Mucosa of stomach (tissue), 1 donor: ENCODE measurements around the gene AFDN.

ENCODE experiments used
- H3K27me3 ChIP-seq: one replicate; pipeline ENCODE4 v1.7.0; 2013; ENCODE audit warnings: mild to moderate bottlenecking, low read length; ENCODE audit not compliant: control insufficient read depth, insufficient read depth
- H3K36me3 ChIP-seq: one replicate; pipeline ENCODE4 v1.7.0; 2013; ENCODE audit warnings: low read length; ENCODE audit not compliant: control insufficient read depth, insufficient read depth
- H3K4me1 ChIP-seq: one replicate; pipeline ENCODE4 v1.7.0; 2013; ENCODE audit warnings: mild to moderate bottlenecking, low read length; ENCODE audit not compliant: control insufficient read depth, insufficient read depth
- H3K4me3 ChIP-seq: one replicate; pipeline ENCODE4 v1.7.0; 2013; ENCODE audit warnings: low read length
- H3K9ac ChIP-seq: one replicate; pipeline ENCODE4 v1.7.0; 2013; ENCODE audit warnings: mild to moderate bottlenecking, low read length, moderate library complexity
- H3K9me3 ChIP-seq: one replicate; pipeline ENCODE4 v1.7.0; 2013; ENCODE audit warnings: mild to moderate bottlenecking, low read length, moderate library complexity; ENCODE audit not compliant: control insufficient read depth
- donor health status: Pancreatic carcinoma.

AFDN gene

GRCh38 chr6:167826230-167826895 lies 348 bp upstream of the AFDN start:
- Histone ChIP-seq H3K27me3 (peaks cover 9% of the 10 kb centered on the region), H3K9me3 (no peaks in the 10 kb centered on the region), H3K4me1 (peaks cover 35% of the 10 kb centered on the region), H3K9ac (peak overlapping the region; percentile 86), H3K36me3 (no peaks in the 10 kb centered on the region), H3K4me3 (peak overlapping the region; percentile 92)

- peaks cover 9% of the 10 kb centered on the region for H3K27me3 ChIP-seq
- peaks cover 48% of the 10 kb centered on the region for H3K4me1 ChIP-seq
These were observed 1.0 kb downstream of the AFDN start for GRCh38 chr6:167827583-167828324.

GRCh38 chr6:167828325-167828956 lies 1.7 kb downstream of the AFDN start:
- peak overlapping the region; percentile 84 for H3K9ac ChIP-seq
- peaks cover 53% of the 10 kb centered on the region for H3K4me1 ChIP-seq
- peak overlapping the region; percentile 61 for H3K4me3 ChIP-seq
- H3K9me3 ChIP-seq: no peaks in the 10 kb centered on the region
- peaks cover 9% of the 10 kb centered on the region for H3K27me3 ChIP-seq
- H3K36me3 ChIP-seq: no peaks in the 10 kb centered on the region

More at GRCh38 chr6:167827583-167828324, 1.0 kb downstream of the AFDN start:
- Histone ChIP-seq H3K9ac (peak overlapping the region; percentile 84), H3K4me3 (peak overlapping the region; percentile 61), H3K9me3 (no peaks in the 10 kb centered on the region), H3K36me3 (no peaks in the 10 kb centered on the region)

GRCh38 chr6:167829513-167829912 lies 2.8 kb downstream of the AFDN start:
- Histone ChIP-seq H3K9ac (no peak overlapping the region), H3K4me1 (peaks cover 53% of the 10 kb centered on the region), H3K9me3 (no peaks in the 10 kb centered on the region), H3K27me3 (peaks cover 9% of the 10 kb centered on the region), H3K36me3 (no peaks in the 10 kb centered on the region), H3K4me3 (no peak overlapping the region)

- peaks cover 42% of the 10 kb centered on the region for H3K4me1 ChIP-seq
- H3K27me3 ChIP-seq: no peaks in the 10 kb centered on the region
- no peak overlapping the region for H3K9ac ChIP-seq
- H3K4me3 ChIP-seq: no peak overlapping the region
- no peaks in the 10 kb centered on the region for H3K9me3 ChIP-seq
- no peaks in the 10 kb centered on the region for H3K36me3 ChIP-seq
These were observed 4.6 kb downstream of the AFDN start for GRCh38 chr6:167831281-167831828.

GRCh38 chr6:167832497-167833395 lies 6.0 kb downstream of the AFDN start:
- H3K4me3 ChIP-seq: no peak overlapping the region
- peaks cover 42% of the 10 kb centered on the region for H3K4me1 ChIP-seq
- no peaks in the 10 kb centered on the region for H3K27me3 ChIP-seq
- H3K9ac ChIP-seq: no peak overlapping the region
- H3K9me3 ChIP-seq: no peaks in the 10 kb centered on the region
- H3K36me3 ChIP-seq: no peaks in the 10 kb centered on the region

- H3K9me3 ChIP-seq: no peaks in the 10 kb centered on the region
- no peaks in the 10 kb centered on the region for H3K27me3 ChIP-seq
- H3K4me3 ChIP-seq: no peak overlapping the region
- H3K36me3 ChIP-seq: no peaks in the 10 kb centered on the region
- H3K4me1 ChIP-seq: peaks cover 40% of the 10 kb centered on the region
- H3K9ac ChIP-seq: no peak overlapping the region
These were observed 6.7 kb downstream of the AFDN start for GRCh38 chr6:167833396-167833763.

GRCh38 chr6:167835260-167835659 lies 8.5 kb downstream of the AFDN start:
- H3K4me1 ChIP-seq: peaks cover 21% of the 10 kb centered on the region
- no peaks in the 10 kb centered on the region for H3K27me3 ChIP-seq
- no peaks in the 10 kb centered on the region for H3K9me3 ChIP-seq

GRCh38 chr6:167836721-167837120 lies 10.0 kb downstream of the AFDN start:
- Histone ChIP-seq H3K9ac (no peak overlapping the region), H3K9me3 (no peaks in the 10 kb centered on the region), H3K36me3 (no peaks in the 10 kb centered on the region), H3K27me3 (no peaks in the 10 kb centered on the region), H3K4me3 (no peak overlapping the region), H3K4me1 (peaks cover 25% of the 10 kb centered on the region)

More at GRCh38 chr6:167835260-167835659, 8.5 kb downstream of the AFDN start:
- Histone ChIP-seq H3K9ac (no peak overlapping the region), H3K36me3 (no peaks in the 10 kb centered on the region), H3K4me3 (no peak overlapping the region)

- Histone ChIP-seq H3K9ac (no peak overlapping the region), H3K4me3 (no peak overlapping the region), H3K4me1 (peaks cover 11% of the 10 kb centered on the region), H3K9me3 (no peaks in the 10 kb centered on the region), H3K27me3 (no peaks in the 10 kb centered on the region), H3K36me3 (no peaks in the 10 kb centered on the region)
These were observed 11.6 kb downstream of the AFDN start for GRCh38 chr6:167838207-167838748.

GRCh38 chr6:167839343-167839742 lies 12.6 kb downstream of the AFDN start:
- no peaks in the 10 kb centered on the region for H3K9me3 ChIP-seq
- H3K4me1 ChIP-seq: peaks cover 10% of the 10 kb centered on the region
- no peak overlapping the region for H3K4me3 ChIP-seq
- H3K27me3 ChIP-seq: no peaks in the 10 kb centered on the region
- no peaks in the 10 kb centered on the region for H3K36me3 ChIP-seq
- no peak overlapping the region for H3K9ac ChIP-seq
